PC-9 (cell line): ENCODE results near the gene NKAIN2. TPM values are rescaled to one million over a fixed set of nuclear protein-coding genes. Genes with fewer than 3 reads are reported as not detected.

Experiments used
- BruUV-seq: library from RNA; stranded (reverse); fragments of 400-500 nt; replicated peaks from 2 replicates; lab custom pipeline; 2021; lab: Mats Ljungman, UMichigan
- CTCF ChIA-PET: fragments of 300-600 bp; sonication (Branson Sonifier 250); formaldehyde crosslinking; loops from one replicate; lab custom pipeline; 2022; ENCODE audit warnings: antibody characterized with exemption; lab: Charles Lee
- POLR2A ChIA-PET: fragments of 300-600 bp; sonication (Branson Sonifier 250); formaldehyde crosslinking; loops from one replicate; lab custom pipeline; 2022; ENCODE audit warnings: antibody characterized with exemption; ENCODE audit not compliant: unreplicated experiment; lab: Charles Lee
- DNase-seq, 2 experiments: peaks; one replicate each; pipeline versions ENCODE4 v3.0.0 to v3.0.0-alpha.2; 2015 to 2022; ENCODE audit warnings: mixed read lengths in 1 of 2
- H2AFZ ChIP-seq: fragments of 200-600 bp; sonication (generic); 2 replicates; pipeline ENCODE4 v1.8.1; 2017; ENCODE audit warnings: antibody characterized with exemption
- H3F3A ChIP-seq: fragments of 200-600 bp; sonication (generic); 2 replicates; pipeline ENCODE4 v1.8.1; 2017; ENCODE audit warnings: antibody characterized with exemption, mild to moderate bottlenecking, low read depth; ENCODE audit not compliant: insufficient read depth
- H3K27ac ChIP-seq: fragments of 200-600 bp; sonication (generic); 2 replicates; pipeline ENCODE4 v1.6.1; 2016; ENCODE audit warnings: mixed run types
- H3K27me3 ChIP-seq: fragments of 200-600 bp; sonication (generic); 2 replicates; pipeline ENCODE4 v1.6.1; 2016; ENCODE audit warnings: low read depth, mixed run types; ENCODE audit not compliant: insufficient read depth
- H3K36me3 ChIP-seq: fragments of 200-600 bp; sonication (generic); 2 replicates; pipeline ENCODE4 v1.6.1; 2016; ENCODE audit warnings: low read depth, mixed run types
- H3K4me1 ChIP-seq: fragments of 200-600 bp; sonication (generic); replicated peaks from 2 replicates; pipeline ENCODE4 v1.6.1; 2016; ENCODE audit warnings: mixed run types; ENCODE audit not compliant: insufficient read depth
- H3K4me2 ChIP-seq: fragments of 200-600 bp; sonication (generic); 2 replicates; pipeline ENCODE4 v1.6.1; 2017; ENCODE audit warnings: mixed run types
- H3K4me3 ChIP-seq: fragments of 200-600 bp; sonication (generic); 2 replicates; pipeline ENCODE4 v1.6.1; 2016; ENCODE audit warnings: mixed run types
- H3K79me2 ChIP-seq: fragments of 200-600 bp; sonication (generic); 2 replicates; pipeline ENCODE4 v1.6.1; 2017; ENCODE audit warnings: low read depth, mixed run types
- H3K9me2 ChIP-seq: fragments of 200-600 bp; sonication (generic); 2 replicates; pipeline ENCODE4 v1.8.1; 2017; ENCODE audit warnings: mild to moderate bottlenecking; ENCODE audit not compliant: insufficient read depth
- H3K9me3 ChIP-seq: fragments of 200-600 bp; sonication (generic); 2 replicates; pipeline ENCODE4 v1.8.1; 2016; ENCODE audit warnings: low read depth; ENCODE audit not compliant: insufficient read depth
- H4K20me1 ChIP-seq: fragments of 200-600 bp; sonication (generic); 2 replicates; pipeline ENCODE4 v1.8.1; 2017; ENCODE audit not compliant: insufficient read depth
- EZH2 ChIP-seq: fragments of 200-600 bp; sonication (generic); IDR thresholded peaks from 2 replicates; pipeline ENCODE4 v1.8.0; 2017; ENCODE audit warnings: antibody characterized with exemption, low read depth
- intact Hi-C: fragments of 100-400 bp; cut with micrococcal nuclease; formaldehyde crosslinking; loops from one replicate; pipeline ENCODE4 v1.10.0; 2022; ENCODE audit not compliant: unreplicated experiment
- total RNA-seq: library from RNA; stranded (reverse); gene quantifications from 2 replicates; pipeline ENCODE4 v1.2.3, GENCODE V29; 2021
- TF ChIP-seq, protein P1 (sequence below): fragments of 200-600 bp; sonication (generic); conservative IDR thresholded peaks from 2 replicates; pipeline ENCODE4 v1.6.1; 2017; ENCODE audit warnings: mixed run types, antibody characterized with exemption, mild to moderate bottlenecking, moderate library complexity

Gene NKAIN2
- total RNA-seq, 1 experiment from 2014 or later, result not detected

DNA sequence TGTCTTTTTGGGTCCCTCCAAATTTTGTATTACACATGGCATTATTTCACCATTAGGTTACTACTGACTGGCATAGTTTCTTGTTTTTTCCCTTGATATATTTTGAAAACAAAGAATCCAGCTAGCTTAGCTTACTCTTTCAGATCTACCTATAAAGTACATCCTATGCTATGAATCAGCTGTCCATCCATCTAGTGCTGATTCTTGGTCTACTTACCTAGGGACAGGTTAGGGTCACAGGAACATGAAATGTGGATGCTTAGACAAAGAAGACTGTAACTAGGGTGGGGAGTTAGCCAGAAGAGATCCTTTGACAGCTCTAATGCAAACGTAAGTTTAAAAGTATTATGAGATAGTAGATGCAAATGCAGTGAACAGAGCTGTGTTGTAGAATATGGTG, 91.7 kb downstream of the NKAIN2 start:
- Histone ChIP-seq H4K20me1 (no peaks in the 10 kb centered on the region), H3K4me3 (no peak overlapping the region), H3K36me3 (no peaks in the 10 kb centered on the region), H3K27ac (no peak overlapping the region), H3K79me2 (no peaks in the 10 kb centered on the region), H3K9me3 (no peaks in the 10 kb centered on the region; the same call in 1 of the 2 replicates), H3F3A (no peaks in the 10 kb centered on the region), H3K4me2 (no peak overlapping the region), H3K9me2 (no peaks in the 10 kb centered on the region), H3K27me3 (no peaks in the 10 kb centered on the region), H2AFZ (no peak overlapping the region), H3K4me1 (no peaks in the 10 kb centered on the region)
- intact Hi-C loops, result no loop called here
- BruUV-seq, result no TSS peak
- ChIA-PET POLR2A (no interaction called here), CTCF (no interaction called here)
- no peak for TF ChIP-seq EZH2
- TF ChIP-seq, protein P1, sequence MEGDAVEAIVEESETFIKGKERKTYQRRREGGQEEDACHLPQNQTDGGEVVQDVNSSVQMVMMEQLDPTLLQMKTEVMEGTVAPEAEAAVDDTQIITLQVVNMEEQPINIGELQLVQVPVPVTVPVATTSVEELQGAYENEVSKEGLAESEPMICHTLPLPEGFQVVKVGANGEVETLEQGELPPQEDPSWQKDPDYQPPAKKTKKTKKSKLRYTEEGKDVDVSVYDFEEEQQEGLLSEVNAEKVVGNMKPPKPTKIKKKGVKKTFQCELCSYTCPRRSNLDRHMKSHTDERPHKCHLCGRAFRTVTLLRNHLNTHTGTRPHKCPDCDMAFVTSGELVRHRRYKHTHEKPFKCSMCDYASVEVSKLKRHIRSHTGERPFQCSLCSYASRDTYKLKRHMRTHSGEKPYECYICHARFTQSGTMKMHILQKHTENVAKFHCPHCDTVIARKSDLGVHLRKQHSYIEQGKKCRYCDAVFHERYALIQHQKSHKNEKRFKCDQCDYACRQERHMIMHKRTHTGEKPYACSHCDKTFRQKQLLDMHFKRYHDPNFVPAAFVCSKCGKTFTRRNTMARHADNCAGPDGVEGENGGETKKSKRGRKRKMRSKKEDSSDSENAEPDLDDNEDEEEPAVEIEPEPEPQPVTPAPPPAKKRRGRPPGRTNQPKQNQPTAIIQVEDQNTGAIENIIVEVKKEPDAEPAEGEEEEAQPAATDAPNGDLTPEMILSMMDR, result no peak
- no peak for DNase-seq

DNA sequence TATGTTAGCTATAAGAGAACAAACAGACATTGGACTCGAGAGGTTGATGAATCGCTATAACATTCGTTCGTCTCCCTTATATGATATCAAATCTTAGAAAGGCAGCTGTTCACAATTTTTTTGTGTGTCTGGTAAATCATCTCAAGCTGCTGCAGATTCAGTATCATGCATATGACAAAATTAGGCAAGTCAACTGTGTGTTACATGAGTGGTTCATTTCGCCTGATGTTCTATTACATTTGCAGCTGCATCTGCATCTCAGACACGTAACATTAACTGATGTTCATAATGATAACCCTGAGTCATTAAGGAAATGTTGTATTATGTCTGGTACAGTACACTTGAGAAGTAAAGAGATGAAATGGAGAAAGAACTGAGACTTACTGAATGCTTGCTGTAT, 92.1 kb downstream of the NKAIN2 start:
- Histone ChIP-seq H3K4me2 (no peak overlapping the region), H3K4me3 (no peak overlapping the region), H3K27me3 (no peaks in the 10 kb centered on the region), H4K20me1 (no peaks in the 10 kb centered on the region), H3K9me3 (no peaks in the 10 kb centered on the region; the same call in 1 of the 2 replicates), H3K9me2 (no peaks in the 10 kb centered on the region), H3F3A (no peaks in the 10 kb centered on the region), H3K4me1 (no peaks in the 10 kb centered on the region), H3K27ac (no peak overlapping the region), H3K36me3 (no peaks in the 10 kb centered on the region), H2AFZ (no peak overlapping the region), H3K79me2 (no peaks in the 10 kb centered on the region)
- no TSS peak for BruUV-seq
- POLR2A ChIA-PET, result no interaction called here
- CTCF ChIA-PET, result no interaction called here
- intact Hi-C loops, result no loop called here
- DNase-seq, result no peak
- TF ChIP-seq, protein P1, result no peak
- TF ChIP-seq EZH2, result no peak

DNA sequence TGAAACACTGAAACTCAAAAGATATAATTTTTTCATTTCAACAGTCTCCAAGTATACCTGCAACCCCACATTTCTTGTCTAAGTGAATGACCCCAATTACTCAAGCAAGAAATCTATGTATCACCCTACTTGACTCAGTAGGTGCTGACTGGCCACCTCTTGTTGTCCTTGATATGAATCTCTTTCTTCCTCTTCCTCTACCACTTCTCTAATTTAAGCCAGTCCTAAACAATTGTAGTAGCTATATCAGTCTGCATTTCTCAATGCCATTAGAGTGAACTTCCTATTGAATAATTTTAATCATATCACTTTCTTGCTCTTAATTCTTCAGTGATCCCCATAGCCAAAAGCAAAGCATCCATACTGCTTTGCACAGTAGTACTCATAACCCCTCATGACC, 93.2 kb downstream of the NKAIN2 start:
- no peak overlapping the region for H3K27ac ChIP-seq
- no peaks in the 10 kb centered on the region for H3K27me3 ChIP-seq
- CTCF ChIA-PET, result no interaction called here
- TF ChIP-seq EZH2, result no peak
- TF ChIP-seq, protein P1, result no peak
- DNase-seq, result no peak
- H3K9me2 ChIP-seq, result no peaks in the 10 kb centered on the region
- H4K20me1 ChIP-seq, result no peaks in the 10 kb centered on the region
- BruUV-seq, result no TSS peak
- H3F3A ChIP-seq, result no peaks in the 10 kb centered on the region
- POLR2A ChIA-PET, result no interaction called here
- H3K79me2 ChIP-seq, result no peaks in the 10 kb centered on the region
- H3K4me2 ChIP-seq, result no peak overlapping the region
- no peak overlapping the region for H3K4me3 ChIP-seq
- no peak overlapping the region for H2AFZ ChIP-seq
- H3K4me1 ChIP-seq, result no peaks in the 10 kb centered on the region
- intact Hi-C loops, result no loop called here
- no peaks in the 10 kb centered on the region; the same call in 1 of the 2 replicates for H3K9me3 ChIP-seq
- no peaks in the 10 kb centered on the region for H3K36me3 ChIP-seq
